Duodenal mucosa (tissue), 2 donors: ENCODE data around the gene CEP72.

ENCODE experiments used
- H3K27ac ChIP-seq: one replicate; pipeline ENCODE4 v1.7.0; 2013; ENCODE audit warnings: low read depth, low read length
- H3K27me3 ChIP-seq, 2 donors: one replicate each; pipeline ENCODE4 v1.7.0; 2013; ENCODE audit warnings: low read length in 2 of 2, control low read depth in 1 of 2; ENCODE audit not compliant: insufficient read depth in 2 of 2, control insufficient read depth in 1 of 2
- H3K36me3 ChIP-seq, 2 donors: one replicate each; pipeline ENCODE4 v1.7.0; 2013; ENCODE audit warnings: low read length in 2 of 2, control low read depth in 1 of 2; ENCODE audit not compliant: insufficient read depth in 2 of 2, control insufficient read depth in 1 of 2
- H3K4me1 ChIP-seq, 2 donors: one replicate each; pipeline ENCODE4 v1.7.0; 2013; ENCODE audit warnings: low read length in 2 of 2, control low read depth in 1 of 2; ENCODE audit not compliant: insufficient read depth in 2 of 2, control insufficient read depth in 1 of 2
- H3K4me3 ChIP-seq, 2 donors: one replicate each; pipeline ENCODE4 v1.7.0; 2013; ENCODE audit warnings: low read length in 2 of 2, low read depth in 1 of 2
- H3K9ac ChIP-seq, 2 donors: one replicate each; pipeline ENCODE4 v1.7.0; 2013; ENCODE audit warnings: low read length in 2 of 2, low read depth in 1 of 2
- H3K9me3 ChIP-seq, 2 donors: one replicate each; pipeline ENCODE4 v1.7.0; 2013; ENCODE audit warnings: low read length in 2 of 2, control low read depth in 1 of 2; ENCODE audit not compliant: control insufficient read depth in 1 of 2

CEP72 gene

GRCh38 chr5:612498-613424, 621 bp downstream of the CEP72 start:
- Histone ChIP-seq H3K4me3 (peak overlapping the region; percentile 70 to 86), H3K27ac (peak overlapping the region; percentile 7), H3K27me3 (peaks cover 0 to 3% of the 10 kb centered on the region in 2 donors), H3K9ac (peak overlapping the region; percentile 46 to 64), H3K4me1 (peaks cover 16% of the 10 kb centered on the region in 2 donors), H3K36me3 (no peaks in the 10 kb centered on the region), H3K9me3 (no peaks in the 10 kb centered on the region)

DNA sequence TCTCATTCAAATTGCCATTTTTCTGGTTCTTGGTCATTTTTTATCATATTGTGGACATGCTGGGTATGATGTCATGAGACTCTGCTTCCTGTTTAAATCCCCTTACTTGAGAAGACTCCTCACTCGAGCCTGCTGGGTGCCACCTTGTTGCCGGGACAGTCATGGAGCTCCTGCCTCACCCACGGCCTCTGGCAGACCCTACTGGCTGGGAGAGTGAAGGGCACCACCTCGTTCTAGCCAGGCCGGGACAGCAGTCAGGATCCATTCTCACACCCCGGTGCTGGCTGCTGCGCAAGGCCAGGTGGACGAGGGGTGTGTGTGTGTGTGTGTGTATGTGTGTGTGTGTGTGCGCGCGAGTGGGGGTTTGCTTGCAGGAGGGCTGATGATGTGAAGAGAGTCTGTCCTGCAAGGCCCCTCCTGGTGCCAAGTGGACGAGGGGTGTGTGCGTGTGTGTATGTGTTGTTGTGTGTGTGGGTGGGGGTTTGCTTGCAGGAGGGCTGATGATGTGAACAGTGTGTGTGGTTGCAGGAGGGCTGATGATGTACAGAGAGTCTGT, 4.4 kb downstream of the CEP72 start:
- Histone ChIP-seq H3K27ac (no peak overlapping the region), H3K27me3 (no peaks in the 10 kb centered on the region), H3K4me3 (no peak overlapping the region), H3K9me3 (no peaks in the 10 kb centered on the region), H3K9ac (no peak overlapping the region), H3K4me1 (peaks cover 5 to 7% of the 10 kb centered on the region in 2 donors), H3K36me3 (peaks cover 16 to 29% of the 10 kb centered on the region in 2 donors)

- Histone ChIP-seq H3K36me3 (peaks cover 16 to 37% of the 10 kb centered on the region in 2 donors), H3K4me1 (peaks cover 2 to 3% of the 10 kb centered on the region in 2 donors), H3K27ac (no peak overlapping the region), H3K9ac (no peak overlapping the region), H3K4me3 (no peak overlapping the region), H3K27me3 (no peaks in the 10 kb centered on the region), H3K9me3 (no peaks in the 10 kb centered on the region)
Measured at GRCh38 chr5:617896-618295, 5.8 kb downstream of the CEP72 start.

GRCh38 chr5:618450-618849, 6.3 kb downstream of the CEP72 start:
- no peak overlapping the region for H3K4me3 ChIP-seq
- peaks cover 16 to 38% of the 10 kb centered on the region in 2 donors for H3K36me3 ChIP-seq
- no peak overlapping the region for H3K9ac ChIP-seq
- H3K9me3 ChIP-seq = no peaks in the 10 kb centered on the region
- H3K27me3 ChIP-seq = no peaks in the 10 kb centered on the region
- no peaks in the 10 kb centered on the region for H3K4me1 ChIP-seq
- no peak overlapping the region for H3K27ac ChIP-seq

GRCh38 chr5:619444-619843, 7.3 kb downstream of the CEP72 start:
- H3K4me1 ChIP-seq = no peaks in the 10 kb centered on the region
- peaks cover 16 to 42% of the 10 kb centered on the region in 2 donors for H3K36me3 ChIP-seq
- no peak overlapping the region for H3K4me3 ChIP-seq
- H3K9ac ChIP-seq = no peak overlapping the region
- H3K27me3 ChIP-seq = no peaks in the 10 kb centered on the region
- no peak overlapping the region for H3K27ac ChIP-seq
- H3K9me3 ChIP-seq = no peaks in the 10 kb centered on the region

DNA sequence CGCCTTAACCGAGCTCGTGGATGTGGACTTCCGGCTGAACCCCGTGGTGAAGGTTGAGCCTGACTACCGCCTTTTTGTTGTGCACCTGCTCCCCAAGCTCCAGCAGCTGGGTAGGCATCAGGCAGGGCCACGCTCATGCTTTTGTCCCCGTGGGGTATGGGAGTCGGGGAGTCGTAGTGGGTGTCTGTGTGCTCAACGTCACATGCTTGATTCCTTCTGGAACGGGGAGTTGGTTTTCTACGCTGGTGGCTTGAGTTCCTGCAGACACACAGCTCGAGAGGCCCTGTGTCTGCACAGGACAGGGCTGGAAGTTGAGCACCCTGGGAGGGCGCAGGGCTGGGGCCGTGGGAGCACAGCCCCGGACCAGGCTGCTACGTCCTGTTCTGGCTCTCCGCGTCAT, 8.0 kb downstream of the CEP72 start:
- no peak overlapping the region for H3K27ac ChIP-seq
- H3K36me3 ChIP-seq = peaks cover 16 to 47% of the 10 kb centered on the region in 2 donors
- no peaks in the 10 kb centered on the region for H3K9me3 ChIP-seq
- no peaks in the 10 kb centered on the region for H3K4me1 ChIP-seq
- no peaks in the 10 kb centered on the region for H3K27me3 ChIP-seq
- no peak overlapping the region for H3K4me3 ChIP-seq
- no peak overlapping the region for H3K9ac ChIP-seq

- H3K36me3 ChIP-seq = peaks cover 16 to 50% of the 10 kb centered on the region in 2 donors
Measured at GRCh38 chr5:620586-621180, 8.5 kb downstream of the CEP72 start.

DNA sequence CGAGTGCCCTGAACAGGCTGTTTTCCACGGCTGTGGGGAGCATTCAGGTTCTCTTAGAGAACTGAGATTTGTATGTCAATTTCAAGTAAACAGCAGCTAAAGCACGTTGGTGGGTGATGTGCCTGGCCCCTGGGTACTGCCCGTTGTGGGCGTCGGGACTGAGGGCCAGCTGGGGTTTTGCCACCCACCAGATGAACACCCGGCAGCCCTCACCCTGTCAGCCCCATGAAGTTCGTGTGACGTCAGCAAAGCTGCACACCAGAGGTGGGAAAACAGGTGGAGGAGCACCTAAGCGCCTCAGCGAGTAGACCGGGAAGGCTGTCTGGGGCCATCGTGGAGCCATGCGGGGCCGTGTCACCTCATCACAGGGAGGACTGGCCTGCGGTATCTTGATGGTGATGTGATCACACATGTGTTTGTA, 9.2 kb downstream of the CEP72 start:
- H3K36me3 ChIP-seq = peaks cover 16 to 54% of the 10 kb centered on the region in 2 donors
- H3K4me3 ChIP-seq = no peak overlapping the region
- H3K27me3 ChIP-seq = no peaks in the 10 kb centered on the region
- no peak overlapping the region for H3K9ac ChIP-seq
- H3K4me1 ChIP-seq = no peaks in the 10 kb centered on the region
- H3K9me3 ChIP-seq = no peaks in the 10 kb centered on the region
- H3K27ac ChIP-seq = no peak overlapping the region

More at GRCh38 chr5:620586-621180, 8.5 kb downstream of the CEP72 start:
- H3K4me3 ChIP-seq = no peak overlapping the region
- no peaks in the 10 kb centered on the region for H3K4me1 ChIP-seq
- no peaks in the 10 kb centered on the region for H3K9me3 ChIP-seq
- no peak overlapping the region for H3K27ac ChIP-seq
- H3K27me3 ChIP-seq = no peaks in the 10 kb centered on the region
- H3K9ac ChIP-seq = no peak overlapping the region

DNA sequence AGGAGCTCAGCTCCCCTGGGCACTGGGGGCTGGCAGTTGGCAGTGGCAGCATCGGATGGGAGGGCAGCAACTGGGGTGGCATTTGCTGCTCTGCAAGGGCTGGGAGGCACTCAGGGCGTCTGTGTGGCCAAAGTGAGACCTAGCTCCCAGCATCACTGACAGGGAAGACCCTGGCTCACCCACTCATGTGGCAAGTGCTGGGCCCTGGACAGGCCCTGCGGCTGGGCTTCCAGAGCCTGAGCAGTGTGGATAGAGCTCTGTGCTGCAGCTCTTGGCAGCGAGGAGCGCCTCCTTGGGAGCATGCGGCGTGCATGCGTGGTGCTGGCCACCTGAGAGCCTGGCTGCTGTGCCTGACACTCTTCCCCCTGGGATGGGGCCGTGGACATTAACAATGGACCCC, 10.2 kb downstream of the CEP72 start:
- peaks cover 16 to 60% of the 10 kb centered on the region in 2 donors for H3K36me3 ChIP-seq
- no peaks in the 10 kb centered on the region for H3K27me3 ChIP-seq
- H3K9me3 ChIP-seq = no peaks in the 10 kb centered on the region
- H3K9ac ChIP-seq = no peak overlapping the region
- no peaks in the 10 kb centered on the region for H3K4me1 ChIP-seq
- no peak overlapping the region for H3K4me3 ChIP-seq
- no peak overlapping the region for H3K27ac ChIP-seq

GRCh38 chr5:622946-623522, 10.9 kb downstream of the CEP72 start:
- Histone ChIP-seq H3K9me3 (no peaks in the 10 kb centered on the region), H3K27me3 (no peaks in the 10 kb centered on the region), H3K4me1 (no peaks in the 10 kb centered on the region), H3K9ac (no peak overlapping the region), H3K4me3 (no peak overlapping the region), H3K36me3 (peaks cover 16 to 65% of the 10 kb centered on the region in 2 donors), H3K27ac (no peak overlapping the region)
